ENCODE data around the gene AKAP13. TPM values are rescaled to one million over a fixed set of nuclear protein-coding genes. Genes with fewer than 3 reads are reported as not detected.

Gene AKAP13
- total RNA-seq, 2 experiments from 2014 or later = 106 to 113 TPM

- Mint-ChIP-seq H3K4me3 (no peak overlapping the region), H3K9me3 (no peaks in the 10 kb centered on the region), H3K27me3 (no peaks in the 10 kb centered on the region), H3K36me3 (peaks cover 2% of the 10 kb centered on the region), H3K27ac (no peak overlapping the region), H3K4me1 (ENCODE audit: low read depth) (peaks cover 12% of the 10 kb centered on the region)
- CTCF ChIA-PET = no interaction called here
- intact Hi-C loops (cut with micrococcal nuclease) = no loop called here
- no peak for DNase-seq
- POLR2A ChIA-PET = interaction anchor here (0.5 kb wide), 1 partner anchor 210 kb away, joined by 3 read pairs; no protein-coding TSS in a partner anchor
These were observed 397.1 kb downstream of the AKAP13 start for GRCh38 chr15:85777250-85778106.

- no peak for DNase-seq
- ChIA-PET CTCF (interaction anchor here (1.3 kb wide), 1 partner anchor 62 kb away, joined by 3 read pairs; no protein-coding TSS in a partner anchor), POLR2A (interaction anchor here (0.5 kb wide), 1 partner anchor 210 kb away, joined by 3 read pairs; no protein-coding TSS in a partner anchor)
- no peak overlapping the region for H3K27ac Mint-ChIP-seq
- no peaks in the 10 kb centered on the region for H3K27me3 Mint-ChIP-seq
- intact Hi-C loops (cut with micrococcal nuclease) = no loop called here
- no peaks in the 10 kb centered on the region for H3K9me3 Mint-ChIP-seq
- H3K4me3 Mint-ChIP-seq = no peak overlapping the region
- H3K36me3 Mint-ChIP-seq = peaks cover 2% of the 10 kb centered on the region
- H3K4me1 Mint-ChIP-seq (ENCODE audit: low read depth) = peaks cover 15% of the 10 kb centered on the region
These were observed 397.8 kb downstream of the AKAP13 start for GRCh38 chr15:85778107-85778776.

GRCh38 chr15:85779249-85779648 is 398.8 kb downstream of the AKAP13 start:
- intact Hi-C loops (cut with micrococcal nuclease) = no loop called here
- no peaks in the 10 kb centered on the region for H3K27me3 Mint-ChIP-seq
- H3K9me3 Mint-ChIP-seq = no peaks in the 10 kb centered on the region
- no peak overlapping the region for H3K4me3 Mint-ChIP-seq
- peaks cover 2% of the 10 kb centered on the region for H3K36me3 Mint-ChIP-seq
- POLR2A ChIA-PET = no interaction called here
- CTCF ChIA-PET = interaction anchor here (1.3 kb wide), 1 partner anchor 61 kb away, joined by 3 read pairs; no protein-coding TSS in a partner anchor
- H3K4me1 Mint-ChIP-seq (ENCODE audit: low read depth) = peaks cover 20% of the 10 kb centered on the region
- no peak overlapping the region for H3K27ac Mint-ChIP-seq
- DNase-seq = no peak

DNA sequence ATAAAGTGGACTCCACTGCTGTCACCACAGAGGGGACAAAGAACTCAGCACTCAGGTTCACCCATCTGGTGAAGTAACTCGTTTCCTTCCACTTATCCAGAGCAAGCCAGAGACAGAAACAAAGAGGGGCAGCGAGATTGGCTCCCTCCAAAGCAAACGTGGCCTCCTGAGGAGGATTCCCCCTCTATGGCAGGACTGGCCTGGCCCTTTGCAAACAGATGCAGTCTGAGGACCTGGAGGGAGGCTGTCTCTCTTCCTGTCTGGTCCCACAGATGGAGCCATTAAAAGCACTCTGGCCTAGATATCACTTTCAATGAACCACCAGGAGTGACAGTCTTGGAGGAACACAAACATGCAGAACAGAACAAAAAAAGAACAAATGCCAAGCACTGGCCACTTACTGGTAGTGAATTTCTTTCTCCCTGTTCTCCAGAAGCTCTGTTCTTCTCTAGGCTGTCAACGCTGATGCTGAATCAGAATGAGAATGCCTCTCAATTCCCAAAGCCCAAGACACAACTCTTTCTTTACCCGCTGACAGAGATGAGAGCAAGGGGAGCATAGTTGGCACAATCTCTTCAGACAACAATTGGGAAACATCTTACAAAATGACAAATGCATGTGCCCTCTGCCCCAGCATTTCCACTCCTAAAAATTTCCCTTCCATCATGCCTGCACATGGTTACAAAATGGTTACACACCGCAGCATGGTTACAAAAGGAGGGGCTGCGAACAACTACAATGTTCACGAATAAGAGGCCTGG is 400.0 kb downstream of the AKAP13 start:
- intact Hi-C loops (cut with micrococcal nuclease) = no loop called here
- no peak overlapping the region for H3K4me3 Mint-ChIP-seq
- no peak for DNase-seq
- ChIA-PET CTCF (no interaction called here), POLR2A (no interaction called here)
- H3K9me3 Mint-ChIP-seq = no peaks in the 10 kb centered on the region
- no peaks in the 10 kb centered on the region for H3K27me3 Mint-ChIP-seq
- no peak overlapping the region for H3K27ac Mint-ChIP-seq
- H3K36me3 Mint-ChIP-seq = peaks cover 2% of the 10 kb centered on the region
- peaks cover 28% of the 10 kb centered on the region for H3K4me1 Mint-ChIP-seq (ENCODE audit: low read depth)

GRCh38 chr15:85781099-85781498 is 400.7 kb downstream of the AKAP13 start:
- H3K27ac Mint-ChIP-seq = no peak overlapping the region
- intact Hi-C loops (cut with micrococcal nuclease) = no loop called here
- H3K36me3 Mint-ChIP-seq = peaks cover 2% of the 10 kb centered on the region
- no peak for DNase-seq
- H3K4me3 Mint-ChIP-seq = no peak overlapping the region
- peaks cover 35% of the 10 kb centered on the region for H3K4me1 Mint-ChIP-seq (ENCODE audit: low read depth)
- H3K9me3 Mint-ChIP-seq = no peaks in the 10 kb centered on the region
- ChIA-PET POLR2A (no interaction called here), CTCF (no interaction called here)
- H3K27me3 Mint-ChIP-seq = no peaks in the 10 kb centered on the region

DNA sequence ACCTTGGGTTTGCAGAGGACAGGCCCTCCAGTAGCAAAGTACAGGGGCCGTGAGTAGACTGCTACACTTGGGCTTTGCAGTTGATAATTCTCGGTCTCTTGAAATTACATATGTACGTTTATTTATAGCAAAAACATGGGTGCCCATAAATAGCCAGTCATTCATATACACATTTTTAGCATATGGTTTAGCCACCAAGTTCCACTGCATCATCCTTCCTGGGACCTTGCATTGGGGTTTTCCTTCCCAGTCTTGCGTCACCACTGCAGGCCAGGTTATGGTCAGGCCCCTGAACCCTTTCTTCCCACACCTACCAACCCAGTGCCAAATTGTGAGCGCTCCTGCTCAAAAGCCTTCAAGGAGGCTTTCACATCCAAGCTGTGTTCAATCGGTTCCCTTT is 401.7 kb downstream of the AKAP13 start:
- Mint-ChIP-seq H3K36me3 (peaks cover 2% of the 10 kb centered on the region), H3K27ac (no peak overlapping the region), H3K4me3 (no peak overlapping the region), H3K9me3 (no peaks in the 10 kb centered on the region), H3K4me1 (ENCODE audit: low read depth) (peaks cover 43% of the 10 kb centered on the region), H3K27me3 (no peaks in the 10 kb centered on the region)
- intact Hi-C loops (cut with micrococcal nuclease) = no loop called here
- POLR2A ChIA-PET = no interaction called here
- CTCF ChIA-PET = interaction anchor here (1.0 kb wide), 1 partner anchor 10 kb away, joined by 4 read pairs; no protein-coding TSS in a partner anchor
- no peak for DNase-seq

- intact Hi-C loops (cut with micrococcal nuclease) = loop anchor here (1.0 kb wide), 1 partner anchor 7 kb away; no protein-coding TSS in a partner anchor
- H3K4me1 Mint-ChIP-seq (ENCODE audit: low read depth) = peaks cover 49% of the 10 kb centered on the region
- H3K9me3 Mint-ChIP-seq = no peaks in the 10 kb centered on the region
- no peaks in the 10 kb centered on the region for H3K36me3 Mint-ChIP-seq
- POLR2A ChIA-PET = no interaction called here
- CTCF ChIA-PET = interaction anchor here (0.9 to 1.2 kb wide), 4 partner anchors 54 to 1819 kb away, joined by 3 to 4 read pairs (median 3); no protein-coding TSS in a partner anchor
- H3K4me3 Mint-ChIP-seq = no peak overlapping the region
- no peaks in the 10 kb centered on the region for H3K27me3 Mint-ChIP-seq
- H3K27ac Mint-ChIP-seq = peak overlapping the region; percentile 49
- DNase-seq = peak; percentile 36
These were observed 405.7 kb downstream of the AKAP13 start for GRCh38 chr15:85785887-85786780.

DNA sequence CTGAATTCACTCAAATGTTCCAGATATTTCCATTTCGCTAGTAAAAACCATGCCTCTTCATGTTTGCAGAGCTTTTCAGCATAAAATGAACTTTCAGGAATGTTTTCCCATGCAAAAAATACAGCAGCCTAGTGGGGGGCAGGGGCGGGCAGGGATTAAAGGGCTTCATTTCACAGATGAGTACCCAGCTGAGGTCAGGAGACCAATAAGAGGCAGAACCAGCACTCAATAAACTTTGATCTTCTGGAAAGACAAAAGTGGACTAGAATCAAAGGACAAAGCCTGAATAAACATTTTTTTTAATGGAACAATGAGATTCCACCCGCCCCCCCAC is 406.3 kb downstream of the AKAP13 start:
- no peak overlapping the region for H3K4me3 Mint-ChIP-seq
- intact Hi-C loops (cut with micrococcal nuclease) = no loop called here
- POLR2A ChIA-PET = no interaction called here
- CTCF ChIA-PET = interaction anchor here (1.2 kb wide), 1 partner anchor 53 kb away, joined by 4 read pairs; no protein-coding TSS in a partner anchor
- no peak for DNase-seq
- peaks cover 48% of the 10 kb centered on the region for H3K4me1 Mint-ChIP-seq (ENCODE audit: low read depth)
- no peaks in the 10 kb centered on the region for H3K36me3 Mint-ChIP-seq
- no peaks in the 10 kb centered on the region for H3K27me3 Mint-ChIP-seq
- H3K27ac Mint-ChIP-seq = no peak overlapping the region
- no peaks in the 10 kb centered on the region for H3K9me3 Mint-ChIP-seq

GRCh38 chr15:85788771-85789495 is 408.5 kb downstream of the AKAP13 start:
- no peak for DNase-seq
- Mint-ChIP-seq H3K27me3 (no peaks in the 10 kb centered on the region), H3K27ac (no peak overlapping the region), H3K4me3 (no peak overlapping the region), H3K36me3 (no peaks in the 10 kb centered on the region), H3K4me1 (ENCODE audit: low read depth) (peaks cover 55% of the 10 kb centered on the region), H3K9me3 (no peaks in the 10 kb centered on the region)
- intact Hi-C loops (cut with micrococcal nuclease) = no loop called here
- POLR2A ChIA-PET = no interaction called here
- CTCF ChIA-PET = no interaction called here

- no peaks in the 10 kb centered on the region for H3K36me3 Mint-ChIP-seq
- intact Hi-C loops (cut with micrococcal nuclease) = no loop called here
- H3K4me3 Mint-ChIP-seq = no peak overlapping the region
- no peaks in the 10 kb centered on the region for H3K27me3 Mint-ChIP-seq
- H3K27ac Mint-ChIP-seq = no peak overlapping the region
- ChIA-PET CTCF (no interaction called here), POLR2A (no interaction called here)
- H3K9me3 Mint-ChIP-seq = no peaks in the 10 kb centered on the region
- DNase-seq = no peak
- H3K4me1 Mint-ChIP-seq (ENCODE audit: low read depth) = peaks cover 52% of the 10 kb centered on the region
These were observed 409.1 kb downstream of the AKAP13 start for GRCh38 chr15:85789496-85789875.

Data from activated CD4-positive, alpha-beta memory T cell treated with anti-CD3 and anti-CD28 coated beads for 36 hours (primary cell).